ENCODE measurements around the gene ABTB1. TPM values are rescaled to one million over a fixed set of nuclear protein-coding genes. Genes with fewer than 3 reads are reported as not detected.

Gene ABTB1
- total and polyA plus RNA-seq, 2 experiments from 2014 or later: 3.7 to 5.7 TPM

GRCh38 chr3:127647845-127648204 is 24.9 kb upstream of the ABTB1 start (continued):
- no peak for TF ChIP-seq ZNF462 (CRISPR knock-in tag; IDR thresholded peaks at IDR 0.05)
- no peak for TF ChIP-seq POLR2AphosphoS5 (IDR thresholded peaks at IDR 0.05; ENCODE audit: low read depth)
- TF ChIP-seq CREB1 (CRISPR knock-in tag; IDR thresholded peaks at IDR 0.05; ENCODE audit: low read depth): no peak

- no peaks in the 10 kb centered on the region for H3K9me3 Mint-ChIP-seq
- no peaks in the 10 kb centered on the region for H3F3A ChIP-seq (replicated peaks; ENCODE audit: low read depth)
- H3K4me2 ChIP-seq: no peak overlapping the region
- peaks cover 7% of the 10 kb centered on the region for H3K4me1 Mint-ChIP-seq
- no peak overlapping the region for H3K4me3 ChIP-seq
- no peak overlapping the region for H3K4me3 Mint-ChIP-seq
- no peaks in the 10 kb centered on the region for H3K36me3 Mint-ChIP-seq (ENCODE audit: low read depth)
- no peaks in the 10 kb centered on the region for H4K20me1 ChIP-seq (replicated peaks; ENCODE audit: insufficient read depth)
- no peaks in the 10 kb centered on the region for H3K36me3 ChIP-seq (ENCODE audit: insufficient read depth)
- no peak overlapping the region for H3K27ac ChIP-seq (ENCODE audit: low read depth)
- no peak overlapping the region for H2AFZ ChIP-seq
- H3K4me1 ChIP-seq (ENCODE audit: insufficient read depth): no peaks in the 10 kb centered on the region
- no peak for TF ChIP-seq REST (IDR thresholded peaks at IDR 0.05; ENCODE audit: unreplicated experiment)
- TF ChIP-seq CTCF (conservative IDR thresholded peaks at IDR 0.05; ENCODE audit: low read depth in 2 of 2): peak in 1 of 2 experiments; percentile 29; a peak in 1 of 4 replicates
- H3K79me2 ChIP-seq (replicated peaks; ENCODE audit: insufficient read depth): no peaks in the 10 kb centered on the region
- H3K27me3 Mint-ChIP-seq (ENCODE audit: insufficient read depth, low read depth, poor library complexity): peaks cover 3% of the 10 kb centered on the region
- DNase-seq (ENCODE audit: low spot score) (no peak), ATAC-seq (no peak)
- H3K27me3 ChIP-seq (ENCODE audit: insufficient read depth): no peaks in the 10 kb centered on the region
- no peaks in the 10 kb centered on the region for H3K9me2 ChIP-seq (ENCODE audit: insufficient read depth)
- H3K27ac Mint-ChIP-seq: no peak overlapping the region
Measured at GRCh38 chr3:127650236-127650635, 22.5 kb upstream of the ABTB1 start.
